Stimulated activated naive CD8-positive, alpha-beta T cell treated with anti-CD3 and anti-CD28 coated beads, Interleukin-15, amount 100 ng/mL, for 72 hours (primary cell): ENCODE results near the gene CX3CL1.
A peak's percentile ranks its signal among the peaks of the same experiment; 100 is the strongest.
"Not testable (repeated sequence)": the region's sequence is repeated elsewhere in the genome, so short reads cannot be mapped to it uniquely, and the experiment has no call there.

Experiments used
- ATAC-seq: fragments of 150-1000 bp; cut with Tn5 transposase; 2 replicates; pipeline ENCODE4 v1.10.0; 2021; ENCODE audit warnings: mild to moderate bottlenecking, moderate library complexity
- DNase-seq, 2 donors: peaks; one replicate each; pipeline ENCODE4 v3.0.0; 2021 to 2022
- H3K27ac Mint-ChIP-seq, 2 donors: one replicate each; pipeline ENCODE4 v1.8.0; 2022; ENCODE audit warnings: mild to moderate bottlenecking in 2 of 2, mixed read lengths in 2 of 2, moderate library complexity in 2 of 2
- H3K27me3 Mint-ChIP-seq: one replicate; pipeline ENCODE4 v1.8.0; 2022; ENCODE audit warnings: mixed read lengths
- H3K4me1 Mint-ChIP-seq: one replicate; pipeline ENCODE4 v1.8.0; 2022; ENCODE audit warnings: mild to moderate bottlenecking, mixed read lengths
- H3K4me3 Mint-ChIP-seq, 2 donors: one replicate each; pipeline ENCODE4 v1.8.0; 2022; ENCODE audit warnings: mild to moderate bottlenecking in 2 of 2, mixed read lengths in 2 of 2, moderate library complexity in 1 of 2
- H3K9me3 Mint-ChIP-seq, 2 donors: one replicate each; pipeline ENCODE4 v1.8.0; 2022; ENCODE audit warnings: mixed read lengths in 2 of 2

Gene CX3CL1

DNA sequence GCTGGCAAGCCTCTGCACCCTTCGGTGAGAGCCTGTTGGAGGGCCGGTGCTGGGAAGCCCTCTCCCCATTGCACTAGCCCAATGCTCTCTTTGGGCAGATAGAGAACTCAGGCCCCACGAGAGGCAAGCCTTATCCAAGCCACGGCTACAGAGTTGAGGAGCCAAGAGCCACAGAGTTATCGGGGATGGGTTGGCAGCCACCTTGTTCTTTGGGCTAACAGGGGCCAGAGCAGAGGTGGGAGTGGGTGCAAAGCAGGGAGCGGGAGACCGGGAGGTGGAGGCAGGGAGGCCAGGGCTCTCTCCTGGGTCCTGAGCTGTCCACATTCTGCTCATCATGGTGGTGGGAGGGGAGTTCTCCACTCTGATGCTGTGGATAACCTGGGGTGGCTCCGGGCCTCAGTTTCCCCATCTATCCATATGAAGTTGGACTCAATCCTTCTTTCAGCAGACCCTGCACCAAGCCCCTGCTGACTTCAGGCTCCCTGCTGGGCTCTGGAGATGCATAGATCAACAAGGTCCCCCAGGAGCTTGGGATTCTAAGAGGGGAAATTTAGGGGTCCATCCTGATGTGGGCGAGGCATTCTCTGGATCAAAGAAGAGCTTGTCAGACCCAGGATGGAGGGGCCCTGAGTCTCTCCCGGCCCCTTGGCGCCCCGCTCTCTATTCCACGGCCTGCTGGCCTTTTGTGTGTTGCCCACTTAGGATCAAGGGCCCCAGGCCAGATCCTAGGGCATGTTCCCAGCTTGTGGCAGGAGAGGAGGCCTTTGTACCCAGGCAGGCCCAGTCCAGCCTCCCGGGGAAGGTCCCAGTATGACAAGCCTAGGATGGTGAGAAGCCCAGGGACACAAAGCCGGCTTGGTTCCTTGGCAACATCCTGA, 557 bp upstream of the CX3CL1 start:
- DNase-seq = no peak
- ATAC-seq = no peak
- Mint-ChIP-seq H3K9me3 (no peaks in the 10 kb centered on the region), H3K27me3 (peaks cover 17% of the 10 kb centered on the region), H3K4me1 (peaks cover 28% of the 10 kb centered on the region), H3K4me3 (no peak overlapping the region), H3K27ac (no peak overlapping the region)

DNA sequence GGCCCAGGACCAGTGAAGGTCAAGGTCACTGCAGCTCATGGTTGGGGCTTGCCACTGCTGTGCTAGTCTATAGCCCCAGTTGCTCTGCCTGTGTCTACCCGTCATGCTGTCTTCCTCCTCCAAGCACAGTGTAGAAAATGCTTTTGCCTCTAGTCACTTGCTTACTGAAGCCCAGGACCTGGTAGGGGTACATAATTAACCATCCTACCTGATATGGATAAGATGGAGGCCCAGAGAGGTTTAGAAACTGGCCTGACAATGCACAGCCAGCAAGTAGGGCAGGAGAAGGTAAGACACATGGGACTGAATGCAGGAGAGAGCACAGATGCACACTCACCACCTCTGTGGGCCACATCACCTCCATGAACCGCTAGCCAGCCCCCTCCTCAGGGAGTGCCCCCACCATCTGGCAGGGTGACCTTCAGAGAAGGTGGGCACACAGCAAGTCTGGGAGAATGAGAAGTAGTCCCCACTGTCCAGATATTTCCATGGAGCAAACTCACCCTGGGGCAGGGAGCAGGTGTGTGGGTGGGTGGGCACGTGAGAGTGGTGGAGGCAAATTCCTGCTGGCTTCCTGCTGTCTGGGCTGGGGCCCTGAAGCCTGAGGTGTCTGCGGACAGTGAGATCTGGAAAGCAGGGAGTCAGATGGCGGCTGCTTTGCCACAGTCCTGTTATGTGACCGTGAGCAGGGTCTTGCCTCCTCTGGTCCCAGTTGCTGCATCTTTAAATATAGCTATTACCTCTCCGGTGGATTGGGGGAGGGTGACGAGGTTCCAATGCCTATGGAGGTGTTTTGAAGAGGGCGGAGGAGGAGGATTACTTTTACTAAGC, 1.0 kb downstream of the CX3CL1 start:
- Mint-ChIP-seq H3K4me1 (peaks cover 43% of the 10 kb centered on the region), H3K27me3 (peaks cover 10% of the 10 kb centered on the region), H3K27ac (no peak overlapping the region), H3K9me3 (no peaks in the 10 kb centered on the region), H3K4me3 (no peak overlapping the region)
- no peak for ATAC-seq
- DNase-seq = no peak

DNA sequence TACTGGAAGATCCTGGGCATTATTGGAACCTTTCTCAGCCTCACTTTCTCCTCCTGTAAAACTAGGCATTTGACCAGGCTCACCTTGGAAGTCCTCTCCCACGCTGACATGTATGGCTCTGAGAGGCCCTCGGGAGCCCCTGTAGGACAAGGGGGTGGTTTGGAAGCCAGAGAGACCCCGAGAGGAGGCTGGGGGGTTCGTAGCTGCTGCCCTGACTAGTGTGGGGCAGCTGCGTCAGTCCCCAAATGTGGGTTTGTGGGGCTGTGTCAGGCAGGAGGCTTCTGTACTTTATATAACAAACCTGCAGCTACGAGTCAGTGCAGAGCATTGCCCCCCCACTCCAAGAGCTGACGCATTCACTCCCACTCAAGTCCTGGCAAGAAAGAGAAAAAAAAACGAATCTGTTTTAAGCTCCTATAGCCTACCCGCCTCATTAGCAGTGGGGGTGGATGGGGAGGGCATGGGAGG, 1.8 kb downstream of the CX3CL1 start:
- Mint-ChIP-seq H3K4me1 (peaks cover 43% of the 10 kb centered on the region), H3K4me3 (no peak overlapping the region), H3K27ac (peak overlapping the region in 1 of 2 donors; percentile 19), H3K27me3 (peaks cover 10% of the 10 kb centered on the region), H3K9me3 (no peaks in the 10 kb centered on the region)
- DNase-seq (no peak), ATAC-seq (no peak)

DNA sequence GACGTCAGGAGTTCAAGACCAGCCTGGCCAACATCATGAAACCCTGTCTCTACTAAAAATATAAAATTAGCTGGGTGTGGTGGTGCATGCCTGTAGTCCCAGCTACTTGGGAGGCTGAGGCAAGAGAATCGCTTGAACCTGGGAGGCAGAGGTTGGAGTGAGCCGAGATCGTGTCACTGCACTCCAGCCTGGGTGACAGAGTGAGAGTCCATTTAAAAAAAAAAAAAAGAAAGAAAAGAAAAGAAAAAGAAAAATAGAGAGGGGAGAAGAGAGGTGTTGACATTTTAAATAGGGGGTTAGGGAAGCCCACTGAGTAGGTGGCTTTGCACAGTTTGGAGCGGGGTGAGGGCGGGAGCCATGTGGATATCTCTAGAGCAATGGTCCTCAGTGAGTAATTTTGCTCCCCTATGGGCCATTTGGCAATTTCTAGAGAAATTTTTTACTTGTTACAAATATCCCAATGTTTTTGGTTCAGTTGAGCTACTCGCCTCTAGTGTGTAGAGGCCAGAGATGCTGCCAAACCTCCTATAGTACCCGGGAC, 2.7 kb downstream of the CX3CL1 start:
- not testable (repeated sequence) for H3K9me3 Mint-ChIP-seq, H3K4me3 Mint-ChIP-seq, DNase-seq, ATAC-seq, H3K27me3 Mint-ChIP-seq
- H3K27ac Mint-ChIP-seq = peak overlapping the region in 1 of 2 donors; percentile 74
- H3K4me1 Mint-ChIP-seq = peaks cover 43% of the 10 kb centered on the region

DNA sequence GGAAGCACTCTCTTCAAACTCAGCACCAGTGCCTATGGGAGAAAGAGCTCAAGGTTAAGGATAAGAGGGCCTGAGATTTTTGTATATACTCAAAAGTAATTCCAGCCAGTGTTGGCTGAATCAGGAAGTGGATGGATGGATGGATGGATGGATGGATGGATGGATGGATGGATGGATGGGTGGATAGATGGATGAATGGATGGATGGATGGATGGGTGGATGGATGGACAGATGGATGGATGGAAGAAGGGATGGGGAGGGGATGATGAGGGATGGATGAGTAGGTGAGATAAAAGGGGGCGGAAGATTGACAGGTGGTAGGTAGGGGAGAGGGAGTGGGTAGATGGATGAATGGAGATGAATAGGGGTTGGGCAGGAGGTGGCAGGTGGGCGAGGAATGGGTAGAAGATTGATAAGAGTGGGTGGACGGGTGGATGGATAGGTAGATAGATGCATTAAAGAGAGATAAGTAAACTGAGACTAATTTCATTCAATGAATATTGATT, 4.1 kb downstream of the CX3CL1 start:
- Mint-ChIP-seq H3K27ac (peak overlapping the region in 1 of 2 donors; percentile 35), H3K27me3 (no peaks in the 10 kb centered on the region), H3K9me3 (no peaks in the 10 kb centered on the region), H3K4me3 (no peak overlapping the region), H3K4me1 (peaks cover 50% of the 10 kb centered on the region)
- ATAC-seq (no peak), DNase-seq (no peak)

DNA sequence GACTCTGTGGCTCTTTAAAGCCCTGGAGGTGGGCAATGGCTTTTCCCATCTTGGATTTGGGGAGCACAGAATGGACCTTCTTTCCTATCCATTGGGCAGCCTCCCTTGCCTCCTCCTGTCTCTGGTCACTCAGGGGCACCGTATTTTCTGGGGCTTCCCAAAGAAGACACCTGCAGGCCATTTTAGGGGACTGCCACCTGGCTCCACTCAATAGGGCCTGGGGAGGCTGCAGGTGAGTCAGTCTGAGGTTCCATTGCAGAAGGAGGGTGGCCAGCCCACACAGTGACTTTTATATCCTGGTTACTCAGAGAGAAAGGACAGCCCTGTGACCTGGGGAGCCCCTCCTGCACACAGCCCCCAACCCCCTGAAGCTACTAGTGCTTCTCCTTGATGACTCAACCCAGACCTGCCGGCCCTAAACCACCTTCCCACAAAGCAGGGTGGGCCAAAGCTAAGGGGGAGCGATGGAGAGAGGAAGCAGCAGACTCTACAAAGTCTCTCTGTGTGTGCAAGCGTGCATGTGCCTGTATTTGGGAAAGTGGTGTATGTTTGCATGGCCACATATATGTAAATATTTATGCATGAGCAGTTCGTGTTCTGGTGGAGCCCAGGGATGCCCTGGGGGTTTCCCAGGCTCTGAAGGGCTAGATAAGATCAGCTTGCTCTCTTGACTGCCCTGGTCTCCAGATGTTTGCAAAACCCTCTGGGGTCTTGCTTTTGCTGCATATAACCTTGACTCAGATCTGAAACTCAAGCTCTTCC, 5.0 kb downstream of the CX3CL1 start:
- Mint-ChIP-seq H3K27ac (peak overlapping the region in 1 of 2 donors; percentile 31), H3K4me3 (peak overlapping the region; percentile 16 to 30), H3K4me1 (peaks cover 56% of the 10 kb centered on the region), H3K27me3 (no peaks in the 10 kb centered on the region), H3K9me3 (no peaks in the 10 kb centered on the region)
- ATAC-seq = peak; percentile 96
- peak; percentile 73 to 80 for DNase-seq

DNA sequence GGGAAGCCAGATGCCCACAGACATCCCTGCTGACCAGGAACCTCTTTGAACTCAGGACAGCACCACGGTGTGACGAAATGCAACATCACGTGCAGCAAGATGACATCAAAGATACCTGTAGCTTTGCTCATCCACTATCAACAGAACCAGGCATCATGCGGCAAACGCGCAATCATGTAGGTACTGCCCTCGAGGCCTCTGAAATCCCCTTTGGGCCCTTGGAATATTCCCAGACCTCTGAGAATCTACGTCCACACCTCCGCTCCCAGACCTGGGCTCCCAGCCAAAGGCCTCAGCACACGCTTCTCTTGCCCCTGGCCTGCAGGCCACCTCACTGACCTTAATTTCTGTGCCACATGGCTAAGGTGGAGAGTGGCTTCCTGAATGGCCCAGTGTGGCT, 7.3 kb downstream of the CX3CL1 start:
- ATAC-seq = no peak
- H3K9me3 Mint-ChIP-seq = no peaks in the 10 kb centered on the region
- no peak overlapping the region for H3K4me3 Mint-ChIP-seq
- no peak overlapping the region for H3K27ac Mint-ChIP-seq
- H3K4me1 Mint-ChIP-seq = peaks cover 46% of the 10 kb centered on the region
- no peaks in the 10 kb centered on the region for H3K27me3 Mint-ChIP-seq
- no peak for DNase-seq

- peak overlapping the region in 1 of 2 donors; percentile 63 for H3K27ac Mint-ChIP-seq
- ATAC-seq (no peak), DNase-seq (no peak)
Measured at GRCh38 chr16:57380671-57381462, 8.6 kb downstream of the CX3CL1 start.

GRCh38 chr16:57381791-57382534, 9.7 kb downstream of the CX3CL1 start:
- Mint-ChIP-seq H3K27ac (no peak overlapping the region), H3K9me3 (no peaks in the 10 kb centered on the region), H3K4me3 (no peak overlapping the region), H3K27me3 (no peaks in the 10 kb centered on the region), H3K4me1 (peaks cover 26% of the 10 kb centered on the region)
- no peak for DNase-seq
- no peak for ATAC-seq

More at GRCh38 chr16:57380671-57381462, 8.6 kb downstream of the CX3CL1 start:
- Mint-ChIP-seq H3K9me3 (no peaks in the 10 kb centered on the region), H3K4me3 (no peak overlapping the region), H3K27me3 (no peaks in the 10 kb centered on the region), H3K4me1 (peaks cover 37% of the 10 kb centered on the region)

DNA sequence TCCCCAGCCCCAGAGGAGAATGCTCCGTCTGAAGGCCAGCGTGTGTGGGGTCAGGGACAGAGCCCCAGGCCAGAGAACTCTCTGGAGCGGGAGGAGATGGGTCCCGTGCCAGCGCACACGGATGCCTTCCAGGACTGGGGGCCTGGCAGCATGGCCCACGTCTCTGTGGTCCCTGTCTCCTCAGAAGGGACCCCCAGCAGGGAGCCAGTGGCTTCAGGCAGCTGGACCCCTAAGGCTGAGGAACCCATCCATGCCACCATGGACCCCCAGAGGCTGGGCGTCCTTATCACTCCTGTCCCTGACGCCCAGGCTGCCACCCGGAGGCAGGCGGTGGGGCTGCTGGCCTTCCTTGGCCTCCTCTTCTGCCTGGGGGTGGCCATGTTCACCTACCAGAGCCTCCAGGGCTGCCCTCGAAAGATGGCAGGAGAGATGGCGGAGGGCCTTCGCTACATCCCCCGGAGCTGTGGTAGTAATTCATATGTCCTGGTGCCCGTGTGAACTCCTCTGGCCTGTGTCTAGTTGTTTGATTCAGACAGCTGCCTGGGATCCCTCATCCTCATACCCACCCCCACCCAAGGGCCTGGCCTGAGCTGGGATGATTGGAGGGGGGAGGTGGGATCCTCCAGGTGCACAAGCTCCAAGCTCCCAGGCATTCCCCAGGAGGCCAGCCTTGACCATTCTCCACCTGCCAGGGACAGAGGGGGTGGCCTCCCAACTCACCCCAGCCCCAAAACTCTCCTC, 10.4 kb downstream of the CX3CL1 start:
- ATAC-seq (peak; percentile 50), DNase-seq (no peak)
- H3K27ac Mint-ChIP-seq = no peak overlapping the region
- no peaks in the 10 kb centered on the region for H3K27me3 Mint-ChIP-seq
- no peaks in the 10 kb centered on the region for H3K9me3 Mint-ChIP-seq
- H3K4me1 Mint-ChIP-seq = peaks cover 18% of the 10 kb centered on the region
- no peak overlapping the region for H3K4me3 Mint-ChIP-seq

GRCh38 chr16:57383276-57384247, 11.3 kb downstream of the CX3CL1 start:
- peak overlapping the region in 1 of 2 donors; percentile 16 for H3K27ac Mint-ChIP-seq
- ATAC-seq (no peak), DNase-seq (no peak)
- H3K4me3 Mint-ChIP-seq = no peak overlapping the region
- no peaks in the 10 kb centered on the region for H3K27me3 Mint-ChIP-seq
- no peaks in the 10 kb centered on the region for H3K9me3 Mint-ChIP-seq
- H3K4me1 Mint-ChIP-seq = peaks cover 19% of the 10 kb centered on the region

DNA sequence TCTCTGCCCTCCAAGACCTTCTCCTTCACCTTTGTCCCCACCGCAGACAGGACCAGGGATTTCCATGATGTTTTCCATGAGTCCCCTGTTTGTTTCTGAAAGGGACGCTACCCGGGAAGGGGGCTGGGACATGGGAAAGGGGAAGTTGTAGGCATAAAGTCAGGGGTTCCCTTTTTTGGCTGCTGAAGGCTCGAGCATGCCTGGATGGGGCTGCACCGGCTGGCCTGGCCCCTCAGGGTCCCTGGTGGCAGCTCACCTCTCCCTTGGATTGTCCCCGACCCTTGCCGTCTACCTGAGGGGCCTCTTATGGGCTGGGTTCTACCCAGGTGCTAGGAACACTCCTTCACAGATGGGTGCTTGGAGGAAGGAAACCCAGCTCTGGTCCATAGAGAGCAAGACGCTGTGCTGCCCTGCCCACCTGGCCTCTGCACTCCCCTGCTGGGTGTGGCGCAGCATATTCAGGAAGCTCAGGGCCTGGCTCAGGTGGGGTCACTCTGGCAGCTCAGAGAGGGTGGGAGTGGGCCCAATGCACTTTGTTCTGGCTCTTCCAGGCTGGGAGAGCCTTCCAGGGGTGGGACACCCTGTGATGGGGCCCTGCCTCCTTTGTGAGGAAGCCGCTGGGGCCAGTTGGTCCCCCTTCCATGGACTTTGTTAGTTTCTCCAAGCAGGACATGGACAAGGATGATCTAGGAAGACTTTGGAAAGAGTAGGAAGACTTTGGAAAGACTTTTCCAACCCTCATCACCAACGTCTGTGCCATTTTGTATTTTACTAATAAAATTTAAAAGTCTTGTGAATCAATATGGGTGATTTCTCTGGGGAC, 12.2 kb downstream of the CX3CL1 start:
- Mint-ChIP-seq H3K4me3 (no peak overlapping the region), H3K4me1 (peaks cover 22% of the 10 kb centered on the region), H3K27me3 (no peaks in the 10 kb centered on the region), H3K27ac (no peak overlapping the region), H3K9me3 (no peaks in the 10 kb centered on the region)
- ATAC-seq = no peak
- no peak for DNase-seq
